Smooth muscle cell of the pulmonary artery (primary cell): ENCODE measurements around the gene PIK3C3. TPM values are rescaled to one million over a fixed set of nuclear protein-coding genes. Genes with fewer than 3 reads are reported as not detected.

Experiments
- total RNA-seq: library from RNA; depleted of rRNA; stranded (reverse); fragments of >200 nt; gene quantifications from 2 replicates; pipeline ENCODE4 v1.2.3, GENCODE V29; 2014

The PIK3C3 gene
- total RNA-seq = 55.2 and 57.1 TPM in 2 replicates

DNA sequence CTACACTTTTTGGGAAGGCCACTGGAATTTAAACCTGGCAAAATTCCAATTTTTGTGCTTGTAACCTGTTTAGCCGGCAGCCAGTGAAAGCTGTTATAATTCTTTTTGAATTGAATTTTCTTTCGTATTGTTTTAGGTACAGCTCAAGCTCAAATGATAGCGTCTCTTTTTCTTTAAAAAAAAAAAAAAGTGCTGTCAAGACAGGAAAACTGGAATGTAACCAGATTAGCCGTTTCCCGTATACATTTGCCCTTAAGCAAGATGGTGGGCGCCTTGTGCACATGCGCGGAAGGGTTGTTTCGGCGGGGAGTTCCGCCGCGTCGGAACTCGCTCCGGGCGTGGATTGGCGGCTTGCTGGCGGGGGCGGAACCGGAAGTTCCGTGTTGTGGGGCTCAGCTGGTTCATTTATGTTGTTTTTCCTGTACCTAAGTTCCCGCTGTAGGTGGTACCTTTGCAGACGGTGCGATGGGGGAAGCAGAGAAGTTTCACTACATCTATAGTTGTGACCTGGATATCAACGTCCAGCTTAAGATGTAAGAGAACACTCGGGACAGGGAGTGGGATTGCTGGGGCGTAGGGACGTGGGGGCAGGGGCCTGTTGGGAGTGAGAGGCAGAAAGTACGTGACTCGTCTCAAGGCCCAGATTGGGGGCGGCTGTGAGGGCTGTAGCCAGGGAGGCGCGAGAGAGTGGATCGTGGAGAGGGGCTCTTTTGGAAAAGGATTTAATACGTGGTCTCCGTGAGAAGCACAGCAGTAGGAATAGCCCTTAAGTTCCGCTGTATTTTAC is at the start of gene PIK3C3:
TSS of gene PIK3C3 (plus strand) at position 408 of the 787 bp plus-strand sequence. CDS start at position 466, 58 bp downstream.

